GM21825 (cell line): ENCODE measurements around the gene ANAPC15.
"Not testable (repeated sequence)": the region's sequence is repeated elsewhere in the genome, so short reads cannot be mapped to it uniquely, and the experiment has no call there.

Experiments used
- ATAC-seq: cut with Tn5 transposase; IDR thresholded peaks from one replicate; pipeline ENCODE4 v1.9.1; 2021; ENCODE audit warnings: mild to moderate bottlenecking, moderate library complexity; ENCODE audit not compliant: unreplicated experiment

The ANAPC15 gene

GRCh38 chr11:72112143-72112977, at the start of gene ANAPC15:
ANAPC15 (minus strand) TSS chr11:72112695; CDS start chr11:72111276, 1,419 bp downstream.
- ATAC-seq = peak; percentile 75

DNA sequence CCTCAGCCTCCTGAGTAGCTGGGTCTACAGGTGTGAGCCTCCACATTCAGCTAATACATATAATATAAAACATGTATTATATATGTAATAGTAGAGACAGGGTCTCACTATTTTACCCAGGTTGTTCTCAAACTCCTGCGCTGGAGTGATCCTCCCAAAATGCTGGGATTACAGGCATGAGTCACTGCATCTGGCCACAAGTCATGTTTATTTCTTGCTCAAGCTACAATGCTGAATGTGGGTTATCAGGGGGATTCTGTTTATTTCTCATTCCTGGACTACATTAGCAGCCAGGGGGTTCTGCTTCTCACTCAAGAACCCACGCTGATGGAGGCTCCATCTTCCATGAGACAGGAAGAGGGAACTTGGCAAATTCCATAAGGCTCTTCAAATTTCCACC, 47.8 kb upstream of the ANAPC15 start:
- no peak for ATAC-seq

GRCh38 chr11:72157131-72157530, 44.6 kb upstream of the ANAPC15 start:
- no peak for ATAC-seq

DNA sequence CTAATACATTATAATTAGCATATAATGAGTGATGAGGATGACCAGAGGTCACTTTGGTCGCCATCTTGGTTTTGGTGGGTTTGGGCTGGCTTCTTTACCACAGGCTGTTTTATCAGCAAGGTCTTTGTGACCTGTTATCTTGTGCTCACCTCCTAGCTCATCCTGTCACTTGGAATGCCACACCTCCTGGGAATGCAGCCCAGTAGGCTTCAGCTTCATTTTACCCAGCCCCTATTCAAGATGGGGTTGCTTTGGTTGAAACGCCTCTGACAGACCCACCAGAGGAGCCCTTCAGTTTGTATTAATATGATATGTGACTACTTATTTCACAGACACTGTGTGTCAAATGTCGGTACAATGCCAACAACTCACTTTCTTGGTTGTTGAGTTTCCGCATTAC, 43.3 kb upstream of the ANAPC15 start:
- ATAC-seq = no peak

- ATAC-seq = no peak
These were observed 42.3 kb upstream of the ANAPC15 start for GRCh38 chr11:72154816-72155215.

DNA sequence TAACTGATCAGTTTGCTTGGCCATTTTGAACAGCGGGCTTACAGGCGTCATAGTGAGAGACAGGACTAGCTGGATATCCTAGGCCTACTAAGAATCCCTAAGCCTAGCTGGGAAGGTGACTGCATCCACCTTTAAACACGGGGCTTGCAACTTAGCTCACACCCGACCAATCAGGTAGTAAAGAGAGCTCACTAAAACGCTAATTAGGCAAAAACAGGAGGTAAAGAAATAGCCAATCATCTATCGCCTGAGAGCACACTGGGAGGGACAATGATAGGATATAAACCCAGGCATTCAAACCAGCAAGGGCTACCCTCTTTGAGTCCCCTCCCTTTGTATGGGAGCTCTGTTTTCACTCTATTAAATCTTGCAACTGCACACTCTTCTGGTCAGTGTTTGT, 41.4 kb upstream of the ANAPC15 start:
- ATAC-seq = not testable (repeated sequence)

GRCh38 chr11:72150882-72151281, 38.4 kb upstream of the ANAPC15 start:
- no peak for ATAC-seq

GRCh38 chr11:72146625-72147024, 34.1 kb upstream of the ANAPC15 start:
- no peak for ATAC-seq

DNA sequence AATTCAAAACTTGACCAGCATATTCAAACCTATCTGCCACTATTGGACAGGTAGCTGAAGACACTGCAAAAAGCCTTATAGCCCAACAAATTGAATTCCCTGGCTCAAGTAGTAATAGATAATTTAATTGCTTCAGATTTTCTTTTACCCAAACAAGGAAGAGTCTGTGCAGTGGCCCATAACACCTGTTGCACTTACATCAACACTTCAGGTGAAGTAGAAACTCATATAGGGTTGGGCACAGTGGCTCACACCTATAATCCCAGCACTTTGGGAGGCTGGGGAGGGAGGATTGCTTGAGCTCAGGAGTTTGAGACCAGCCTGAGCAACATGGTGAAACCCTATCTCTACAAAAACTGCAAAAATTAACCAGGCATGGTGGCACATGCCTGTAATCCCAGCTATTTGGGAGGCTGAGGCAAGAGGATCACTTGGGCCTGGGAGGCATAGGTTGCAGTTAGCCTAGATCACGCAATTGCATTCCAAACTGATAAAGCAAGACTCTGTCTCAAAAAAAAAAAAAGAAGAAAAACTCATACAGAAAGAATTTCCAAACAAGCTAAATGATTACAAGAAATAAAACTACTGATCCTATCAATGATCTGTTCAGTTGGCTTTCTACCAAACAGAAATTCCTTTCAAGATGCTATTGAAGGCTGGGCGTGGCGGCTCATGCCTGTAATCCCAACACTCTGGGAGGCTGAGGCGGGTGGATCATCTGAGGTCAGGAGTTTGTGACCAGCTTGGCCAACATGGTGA, 32.5 kb upstream of the ANAPC15 start:
- ATAC-seq = no peak

DNA sequence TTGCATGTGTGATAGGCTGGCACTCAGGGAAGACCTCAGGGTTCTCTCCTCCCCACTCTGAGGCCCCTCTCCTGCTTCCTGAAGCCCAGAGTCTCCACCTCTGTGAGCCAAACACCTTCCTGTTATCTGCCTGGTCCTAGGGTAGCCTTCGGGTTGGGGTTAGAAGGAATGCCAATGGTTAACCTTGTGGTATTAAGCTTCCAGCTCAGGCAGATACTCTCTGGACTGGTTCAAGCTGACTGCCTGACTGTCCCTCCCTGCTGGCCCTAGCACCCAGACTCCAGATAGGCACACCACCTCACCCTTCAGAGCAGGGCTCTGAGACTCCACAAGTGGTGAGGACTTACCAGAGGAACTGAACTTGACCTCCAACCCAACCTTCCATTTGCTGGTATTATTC, 30.0 kb upstream of the ANAPC15 start:
- not testable (repeated sequence) for ATAC-seq

DNA sequence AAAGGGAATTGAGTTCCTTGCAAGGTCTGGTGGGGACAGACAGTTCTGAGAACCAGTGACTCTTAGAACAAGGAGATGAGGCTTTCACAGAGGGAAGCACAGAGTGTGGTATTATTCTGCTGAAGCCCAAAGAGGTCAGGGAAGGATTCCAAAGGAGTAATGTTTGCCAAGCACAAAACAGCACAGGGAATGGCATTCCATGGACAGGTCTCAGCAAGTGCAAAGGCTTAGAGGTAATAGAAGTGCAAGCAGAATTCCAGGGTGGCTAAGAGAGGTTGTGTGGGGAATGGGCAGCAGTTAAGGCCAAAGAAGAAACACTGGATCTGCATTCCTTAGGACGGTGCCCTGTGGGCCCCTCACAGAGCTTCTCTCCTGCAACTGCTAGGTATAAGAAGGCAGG, 29.6 kb upstream of the ANAPC15 start:
- ATAC-seq = not testable (repeated sequence)

- ATAC-seq = no peak
These were observed 28.6 kb upstream of the ANAPC15 start for GRCh38 chr11:72141066-72141465.

- ATAC-seq = no peak
These were observed 28.2 kb upstream of the ANAPC15 start for GRCh38 chr11:72140661-72141060.

DNA sequence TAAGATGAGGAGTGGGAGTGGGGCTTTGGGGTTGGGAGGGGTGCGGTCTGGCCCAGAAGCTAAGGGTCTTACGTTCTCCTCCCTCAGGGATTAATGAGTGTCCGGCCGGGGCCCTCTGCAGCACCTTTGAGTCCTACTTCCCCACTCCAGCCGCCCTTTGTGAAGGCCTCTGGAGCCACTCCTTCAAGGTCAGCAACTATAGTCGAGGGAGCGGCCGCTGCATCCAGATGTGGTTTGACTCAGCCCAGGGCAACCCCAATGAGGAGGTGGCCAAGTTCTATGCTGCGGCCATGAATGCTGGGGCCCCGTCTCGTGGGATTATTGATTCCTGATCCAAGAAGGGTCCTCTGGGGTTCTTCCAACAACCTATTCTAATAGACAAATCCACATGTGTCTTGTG, 27.0 kb upstream of the ANAPC15 start:
- ATAC-seq = no peak

- ATAC-seq = no peak
These were observed 26.4 kb upstream of the ANAPC15 start for GRCh38 chr11:72138821-72139390.

DNA sequence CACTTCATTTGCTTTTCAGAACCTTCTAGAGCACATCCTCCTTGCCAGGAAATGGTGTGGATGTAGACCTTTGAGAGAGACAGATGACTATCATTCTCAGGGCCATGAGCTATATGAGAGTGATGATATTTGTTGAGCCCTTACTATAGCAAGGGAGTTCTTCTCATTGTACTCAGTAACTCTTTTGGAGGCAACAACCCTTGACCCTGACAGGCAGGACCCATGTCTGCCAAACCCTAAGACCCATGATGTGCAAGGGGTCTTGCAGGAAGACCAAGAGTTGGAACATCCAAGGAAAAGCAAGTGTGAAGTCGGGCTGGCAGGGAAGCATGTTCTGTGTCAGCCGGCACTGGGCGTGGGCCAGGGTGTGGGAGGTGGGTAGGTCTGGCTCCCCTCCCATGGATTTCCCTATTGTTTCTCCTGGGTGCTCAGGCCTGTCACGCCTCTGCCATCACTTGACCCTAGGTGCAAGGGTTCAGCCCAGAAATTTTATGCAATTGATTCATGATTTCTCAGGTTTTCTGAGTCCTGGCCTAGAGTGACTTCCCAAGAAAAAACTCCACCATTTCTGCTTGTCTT, 24.3 kb upstream of the ANAPC15 start:
- ATAC-seq = no peak

DNA sequence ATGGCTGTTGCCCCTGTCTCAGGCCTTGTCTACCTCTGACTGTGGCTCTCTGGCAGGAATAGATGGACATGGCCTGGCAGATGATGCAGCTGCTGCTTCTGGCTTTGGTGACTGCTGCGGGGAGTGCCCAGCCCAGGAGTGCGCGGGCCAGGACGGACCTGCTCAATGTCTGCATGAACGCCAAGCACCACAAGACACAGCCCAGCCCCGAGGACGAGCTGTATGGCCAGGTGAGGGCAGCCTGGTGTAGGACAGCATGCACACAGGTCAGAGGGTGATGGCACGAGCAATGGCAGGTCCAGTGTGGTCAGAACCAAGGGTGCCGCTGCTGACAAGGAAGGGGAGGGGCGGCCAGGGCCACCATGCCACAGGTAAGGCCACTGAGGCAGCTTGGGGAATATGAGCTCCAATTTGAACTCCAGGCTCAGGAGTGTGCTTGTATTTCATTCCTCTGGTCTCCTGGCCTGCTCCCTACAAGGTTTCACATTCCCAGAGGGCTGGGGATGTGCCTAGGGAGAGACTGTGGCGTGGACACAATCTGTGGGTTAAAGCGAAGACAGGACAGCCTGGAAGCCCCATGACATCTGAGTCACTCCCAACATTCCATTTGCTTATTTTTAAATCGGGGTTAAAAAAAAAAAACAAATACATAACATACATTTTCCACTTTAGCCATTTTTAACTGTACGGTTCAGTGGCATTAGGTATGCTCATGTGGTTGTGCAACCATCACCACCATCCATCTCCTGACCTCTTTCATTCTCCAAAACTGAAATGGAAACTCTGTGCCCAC, 23.6 kb upstream of the ANAPC15 start:
- no peak for ATAC-seq

DNA sequence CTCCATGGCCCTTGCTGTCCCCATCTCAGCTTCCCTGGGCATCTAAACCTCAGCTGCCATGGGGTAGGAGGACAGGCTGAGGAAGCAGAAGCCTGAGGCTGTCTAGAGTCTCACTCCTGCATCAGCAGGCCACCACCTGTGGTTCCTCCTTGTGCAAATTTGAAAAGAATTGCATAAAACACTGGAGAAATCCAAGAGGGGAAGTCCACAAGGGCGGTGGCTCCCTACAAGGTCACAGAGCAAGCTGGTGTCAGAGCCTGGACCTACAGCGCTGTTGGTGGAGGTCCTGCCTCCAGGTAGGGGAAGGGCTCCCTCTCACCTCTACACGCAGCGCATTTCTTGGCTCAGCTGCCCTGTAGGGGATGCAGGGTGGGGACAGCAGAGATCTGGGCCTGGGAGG, 23.0 kb upstream of the ANAPC15 start, which contains the start of gene FOLR3:
TSS of gene FOLR3 (plus strand) at position 253 of the 400 bp plus-strand sequence. CDS start 228 bp downstream, outside the sequence.
- not testable (repeated sequence) for ATAC-seq

GRCh38 chr11:72132646-72133045, 20.2 kb upstream of the ANAPC15 start:
- ATAC-seq = no peak

DNA sequence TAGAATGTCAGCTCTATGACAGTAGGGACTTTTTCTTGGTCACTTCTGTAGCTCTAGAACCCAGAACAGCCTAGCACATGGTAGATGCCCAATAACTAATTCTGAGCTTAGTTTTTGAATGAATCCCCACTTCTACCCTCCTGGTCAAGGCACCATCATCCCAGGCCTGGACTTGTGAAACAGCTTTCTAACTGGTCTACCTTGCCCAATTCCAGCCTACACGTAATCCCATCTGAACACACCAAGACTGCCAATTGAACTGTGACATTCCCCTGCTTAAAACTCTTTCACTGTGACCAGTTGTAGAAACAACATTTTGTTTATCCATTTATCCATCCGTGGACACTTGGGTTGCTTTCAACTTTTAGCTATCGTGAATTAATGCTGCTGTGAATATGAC, 16.9 kb upstream of the ANAPC15 start:
- ATAC-seq = no peak
